Mesodermal cell (in vitro differentiated cells): ENCODE data around the gene HELZ.

Experiments
- H3K27ac ChIP-seq: 2 replicates; pipeline ENCODE4 v1.7.0; 2013; ENCODE audit warnings: mild to moderate bottlenecking, low read depth, low read length, moderate library complexity; ENCODE audit not compliant: severe bottlenecking
- H3K36me3 ChIP-seq: 2 replicates; pipeline ENCODE4 v1.7.1; 2013; ENCODE audit warnings: mild to moderate bottlenecking, low read length, moderate library complexity; ENCODE audit not compliant: control insufficient read depth, insufficient read depth
- H3K4me1 ChIP-seq: one replicate; pipeline ENCODE4 v1.7.1; 2013; ENCODE audit warnings: mild to moderate bottlenecking, low read length; ENCODE audit not compliant: insufficient read depth, control insufficient read depth, poor library complexity, severe bottlenecking
- H3K4me3 ChIP-seq: 2 replicates; pipeline ENCODE4 v1.7.0; 2013; ENCODE audit warnings: low read length, control low read depth, mild to moderate bottlenecking; ENCODE audit not compliant: insufficient read depth, poor library complexity, severe bottlenecking; ENCODE audit errors: extremely low read depth
- H3K9me3 ChIP-seq: 2 replicates; pipeline ENCODE4 v1.7.1; 2013; ENCODE audit warnings: mild to moderate bottlenecking, low read length, moderate library complexity; ENCODE audit not compliant: control insufficient read depth
- WGBS, 2 experiments: methylation state at CpG; one replicate each; pipeline ENCODE4 v1.1.5; 2013; ENCODE audit warnings: missing lambda C conversion rate in 2 of 2; ENCODE audit not compliant: insufficient coverage in 2 of 2; 5-methylcytosine and 5-hydroxymethylcytosine counted together

HELZ gene

GRCh38 chr17:67224736-67225135 is 20.3 kb downstream of the HELZ start:
- no peaks in the 10 kb centered on the region for H3K4me1 ChIP-seq
- 97 to 99% methylated on average over 8 to 9 of the region's 9 CpGs for WGBS, 2 experiments
- H3K27ac ChIP-seq, result no peak overlapping the region

DNA sequence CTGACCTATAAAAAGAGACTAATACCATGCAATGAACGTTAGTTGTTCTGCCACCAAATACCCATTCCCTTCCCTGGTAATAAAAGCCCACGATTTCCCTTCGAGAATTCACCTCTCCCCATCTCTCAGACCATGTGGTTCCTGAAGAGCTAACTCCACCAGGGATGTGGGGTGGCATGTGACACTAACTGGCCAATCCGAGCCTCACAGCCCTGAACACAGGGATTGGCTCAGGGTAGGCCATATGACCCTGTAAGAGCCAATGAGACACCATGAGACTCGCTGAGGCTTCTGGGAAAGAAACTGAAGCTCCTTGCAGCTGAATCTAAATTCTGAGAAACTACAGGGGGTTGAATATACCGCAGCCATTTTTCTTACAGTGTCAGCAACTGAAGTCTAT is 21.1 kb downstream of the HELZ start:
- Histone ChIP-seq H3K9me3 (no peaks in the 10 kb centered on the region), H3K27ac (no peak overlapping the region), H3K4me3 (no peak overlapping the region), H3K4me1 (no peaks in the 10 kb centered on the region), H3K36me3 (peaks cover 44% of the 10 kb centered on the region)
- 96 to 97% methylated on average over 6 of the region's 6 CpGs for WGBS, 2 experiments

More at GRCh38 chr17:67224736-67225135, 20.3 kb downstream of the HELZ start:
- Histone ChIP-seq H3K9me3 (no peaks in the 10 kb centered on the region), H3K4me3 (no peak overlapping the region), H3K36me3 (peaks cover 39% of the 10 kb centered on the region)

GRCh38 chr17:67221062-67221998 is 23.7 kb downstream of the HELZ start:
- H3K9me3 ChIP-seq, result no peaks in the 10 kb centered on the region
- no peak overlapping the region for H3K27ac ChIP-seq
- peaks cover 5% of the 10 kb centered on the region for H3K4me1 ChIP-seq
- H3K4me3 ChIP-seq, result no peak overlapping the region
- peaks cover 51% of the 10 kb centered on the region for H3K36me3 ChIP-seq
- WGBS, 2 experiments, result 93% methylated on average over 5 of the region's 5 CpGs; no CpG with 5 or more reads in 1 of the 2 experiments

GRCh38 chr17:67218385-67218950 is 26.5 kb downstream of the HELZ start:
- 96 to 98% methylated on average over 4 of the region's 4 CpGs for WGBS, 2 experiments
- no peak overlapping the region for H3K4me3 ChIP-seq
- no peaks in the 10 kb centered on the region for H3K9me3 ChIP-seq
- H3K27ac ChIP-seq, result no peak overlapping the region
- H3K36me3 ChIP-seq, result peaks cover 63% of the 10 kb centered on the region
- peaks cover 5% of the 10 kb centered on the region for H3K4me1 ChIP-seq

DNA sequence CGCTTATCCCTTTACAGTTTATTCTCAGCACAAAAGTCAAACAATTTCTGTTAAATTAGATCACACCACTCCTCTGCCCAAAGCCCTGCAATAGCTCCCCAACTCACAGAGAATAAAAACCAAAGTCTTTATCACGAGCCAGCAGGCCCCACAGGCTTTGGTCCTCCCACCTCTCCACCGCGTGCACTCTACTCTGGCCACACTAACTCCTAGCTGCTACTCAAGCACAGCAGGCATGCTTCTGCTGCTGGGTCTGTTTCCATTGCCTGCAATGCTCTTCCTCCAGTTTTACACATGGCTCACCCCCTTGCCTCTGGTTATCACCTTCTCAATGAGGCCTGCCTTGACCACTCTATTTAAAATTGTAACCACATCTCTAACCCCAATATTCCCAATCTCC is 27.6 kb downstream of the HELZ start:
- WGBS, 2 experiments, result 93 to 96% methylated on average over 4 of the region's 4 CpGs

GRCh38 chr17:67216578-67217320 is 28.2 kb downstream of the HELZ start:
- Histone ChIP-seq H3K27ac (no peak overlapping the region), H3K4me1 (peaks cover 5% of the 10 kb centered on the region), H3K4me3 (no peak overlapping the region), H3K9me3 (no peaks in the 10 kb centered on the region), H3K36me3 (peaks cover 66% of the 10 kb centered on the region)
- WGBS, 2 experiments, result 92 to 96% methylated on average over 10 of the region's 10 CpGs

More for the DNA sequence above, 27.6 kb downstream of the HELZ start:
- Histone ChIP-seq H3K4me3 (no peak overlapping the region), H3K9me3 (no peaks in the 10 kb centered on the region), H3K4me1 (peaks cover 5% of the 10 kb centered on the region), H3K27ac (no peak overlapping the region), H3K36me3 (peaks cover 66% of the 10 kb centered on the region)

- 94 to 96% methylated on average over 5 to 7 of the region's 7 CpGs for WGBS, 2 experiments
Observed at GRCh38 chr17:67215991-67216421, 29.0 kb downstream of the HELZ start.

GRCh38 chr17:67212714-67213417 is 32.1 kb downstream of the HELZ start:
- 96 to 99% methylated on average over 8 of the region's 9 CpGs for WGBS, 2 experiments
- peaks cover 49% of the 10 kb centered on the region for H3K36me3 ChIP-seq
- H3K27ac ChIP-seq, result no peak overlapping the region
- no peaks in the 10 kb centered on the region for H3K9me3 ChIP-seq
- peaks cover 5% of the 10 kb centered on the region for H3K4me1 ChIP-seq
- no peak overlapping the region for H3K4me3 ChIP-seq

More at GRCh38 chr17:67215991-67216421, 29.0 kb downstream of the HELZ start:
- peaks cover 5% of the 10 kb centered on the region for H3K4me1 ChIP-seq
- no peaks in the 10 kb centered on the region for H3K9me3 ChIP-seq
- H3K4me3 ChIP-seq, result no peak overlapping the region
- peaks cover 66% of the 10 kb centered on the region for H3K36me3 ChIP-seq
- no peak overlapping the region for H3K27ac ChIP-seq

GRCh38 chr17:67212231-67212630 is 32.8 kb downstream of the HELZ start:
- Histone ChIP-seq H3K4me3 (no peak overlapping the region), H3K4me1 (peaks cover 1% of the 10 kb centered on the region), H3K27ac (no peak overlapping the region), H3K36me3 (peaks cover 45% of the 10 kb centered on the region), H3K9me3 (no peaks in the 10 kb centered on the region)
- WGBS, 2 experiments, result 100% methylated on average over 1 of the region's 5 CpGs; no CpG with 5 or more reads in 1 of the 2 experiments

- H3K27ac ChIP-seq, result no peak overlapping the region
- WGBS, 2 experiments, result 97 to 100% methylated on average over 4 to 5 of the region's 5 CpGs
Observed at GRCh38 chr17:67211742-67212141, 33.3 kb downstream of the HELZ start.

More at GRCh38 chr17:67211742-67212141, 33.3 kb downstream of the HELZ start:
- Histone ChIP-seq H3K4me1 (no peaks in the 10 kb centered on the region), H3K4me3 (no peak overlapping the region), H3K9me3 (no peaks in the 10 kb centered on the region), H3K36me3 (peaks cover 40% of the 10 kb centered on the region)
